Left ventricle myocardium inferior (tissue), 1 donor: ENCODE results near the gene NALCN. TPM values are rescaled to one million over a fixed set of nuclear protein-coding genes. Genes with fewer than 3 reads are reported as not detected.
A peak's percentile ranks its signal among the peaks of the same experiment; 100 is the strongest.

Experiments
- DNase-seq: peaks from one replicate; pipeline ENCODE4 v3.0.0-alpha.2; 2020
- H3K27ac ChIP-seq: fragments of 200-600 bp; replicated peaks from 2 replicates; pipeline ENCODE4 v1.8.0; 2021
- H3K27me3 ChIP-seq: fragments of 200-600 bp; 2 replicates; pipeline ENCODE4 v1.8.0; 2021; ENCODE audit warnings: low read depth
- H3K36me3 ChIP-seq: fragments of 200-600 bp; 2 replicates; pipeline ENCODE4 v1.8.0; 2021
- H3K4me1 ChIP-seq: fragments of 200-600 bp; 2 replicates; pipeline ENCODE4 v1.8.0; 2021
- H3K4me3 ChIP-seq: fragments of 200-600 bp; 2 replicates; pipeline ENCODE4 v1.8.0; 2021; ENCODE audit warnings: mild to moderate bottlenecking, moderate library complexity
- H3K9me3 ChIP-seq: fragments of 200-600 bp; replicated peaks from 2 replicates; pipeline ENCODE4 v1.8.0; 2021
- CTCF ChIP-seq: fragments of 200-600 bp; IDR thresholded peaks from 2 replicates; pipeline ENCODE4 v1.8.0; 2021; ENCODE audit warnings: antibody characterized with exemption, mild to moderate bottlenecking, borderline replicate concordance
- intact Hi-C: fragments of 100-400 bp; cut with micrococcal nuclease; formaldehyde crosslinking; loops from one replicate; pipeline ENCODE4 v1.11.0; 2022
- total RNA-seq: library from RNA; stranded (reverse); fragmentation: NEBNext Ultra II Directional; extraction: Animal tissue kit (Norgen Biotek cat#: 25700); gene quantifications from one replicate; pipeline ENCODE4 v1.2.1, GENCODE V29; 2021
- donor health status: DM: no; HTN: yes; CAD: no; lungs with severe emphysema.

NALCN gene
- total RNA-seq, 1 donor from 2014 or later = 8.3 TPM

DNA sequence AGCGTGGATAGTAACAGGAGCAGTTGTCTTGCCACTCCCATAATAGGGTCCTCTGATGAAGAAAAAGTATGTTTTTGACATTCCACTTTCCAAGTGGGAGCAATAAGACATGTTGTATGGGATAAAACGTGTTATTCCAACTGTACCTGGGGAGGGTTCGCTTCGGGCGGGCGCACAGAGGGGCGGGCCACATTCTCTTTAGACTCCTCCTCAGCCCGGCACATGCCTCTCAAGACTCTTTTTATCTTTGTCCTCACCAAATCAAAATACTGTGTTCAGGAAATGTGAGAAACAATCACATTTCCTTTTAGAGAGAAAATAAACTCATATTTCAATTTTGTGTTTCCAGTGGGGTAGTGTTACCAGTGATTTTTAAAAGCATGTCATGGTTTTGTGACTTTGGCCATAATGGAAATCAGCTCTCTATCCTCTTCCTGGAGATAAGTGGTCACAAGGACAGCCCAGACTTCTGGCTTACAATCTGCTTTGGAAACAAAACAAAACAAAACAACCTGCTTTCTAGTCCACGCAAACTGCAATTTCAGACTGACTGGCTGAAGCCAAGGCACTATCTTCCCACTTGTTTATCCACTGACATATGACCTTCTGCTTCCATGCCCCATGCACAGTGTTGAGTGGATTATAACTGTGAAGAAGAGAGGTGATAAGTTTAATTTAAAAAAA lies 276.1 kb downstream of the NALCN start:
- H3K9me3 ChIP-seq = no peaks in the 10 kb centered on the region
- intact Hi-C loops = no loop called here
- H3K27me3 ChIP-seq = peaks cover under 1% of the 10 kb centered on the region
- H3K4me3 ChIP-seq = no peak overlapping the region
- no peak for TF ChIP-seq CTCF
- DNase-seq = no peak
- no peaks in the 10 kb centered on the region for H3K4me1 ChIP-seq
- H3K27ac ChIP-seq = no peak overlapping the region
- no peaks in the 10 kb centered on the region for H3K36me3 ChIP-seq

- Histone ChIP-seq H3K9me3 (no peaks in the 10 kb centered on the region), H3K4me3 (no peak overlapping the region), H3K4me1 (no peaks in the 10 kb centered on the region), H3K36me3 (no peaks in the 10 kb centered on the region), H3K27me3 (peaks cover 2% of the 10 kb centered on the region), H3K27ac (no peak overlapping the region)
- intact Hi-C loops = no loop called here
- DNase-seq = no peak
- no peak for TF ChIP-seq CTCF
These were observed 277.2 kb downstream of the NALCN start for GRCh38 chr13:101139081-101139480.

DNA sequence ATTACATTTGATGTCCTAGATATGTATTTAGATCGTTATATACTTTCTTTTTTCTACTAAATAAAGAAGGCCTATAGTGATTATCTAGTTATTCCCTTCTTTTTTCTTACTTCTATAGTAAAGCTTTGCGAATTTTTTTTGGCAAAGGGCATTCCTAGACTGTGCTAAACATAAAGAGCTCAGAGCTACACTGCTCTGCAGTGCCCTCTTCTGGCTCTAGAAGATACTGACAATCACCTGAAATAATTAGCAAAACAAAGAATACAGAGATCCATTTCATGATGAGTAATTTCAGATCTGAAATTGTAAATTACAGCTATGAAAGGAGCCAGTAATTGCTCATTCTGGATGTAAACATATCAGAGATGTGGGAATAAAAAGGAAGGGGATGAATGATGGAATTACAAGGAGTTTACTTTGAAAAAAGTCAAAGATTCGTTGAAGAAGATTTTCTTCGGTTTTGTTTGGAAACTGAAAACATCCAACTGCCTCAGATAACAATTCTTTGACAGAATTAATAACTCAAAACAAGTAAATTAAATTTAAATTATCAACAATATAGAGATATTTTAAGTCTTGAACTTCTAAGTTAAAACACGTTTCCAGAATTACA lies 288.5 kb downstream of the NALCN start:
- no peak overlapping the region for H3K27ac ChIP-seq
- H3K9me3 ChIP-seq = no peaks in the 10 kb centered on the region
- H3K27me3 ChIP-seq = no peaks in the 10 kb centered on the region
- TF ChIP-seq CTCF = peak; percentile 78
- intact Hi-C loops = no loop called here
- DNase-seq = no peak
- no peaks in the 10 kb centered on the region for H3K4me1 ChIP-seq
- H3K36me3 ChIP-seq = peaks cover 4% of the 10 kb centered on the region
- no peak overlapping the region for H3K4me3 ChIP-seq

GRCh38 chr13:101123028-101123427 lies 293.3 kb downstream of the NALCN start:
- Histone ChIP-seq H3K27ac (no peak overlapping the region), H3K9me3 (no peaks in the 10 kb centered on the region), H3K36me3 (peaks cover 4% of the 10 kb centered on the region), H3K4me3 (no peak overlapping the region), H3K4me1 (no peaks in the 10 kb centered on the region), H3K27me3 (no peaks in the 10 kb centered on the region)
- intact Hi-C loops = no loop called here
- no peak for DNase-seq
- no peak for TF ChIP-seq CTCF

DNA sequence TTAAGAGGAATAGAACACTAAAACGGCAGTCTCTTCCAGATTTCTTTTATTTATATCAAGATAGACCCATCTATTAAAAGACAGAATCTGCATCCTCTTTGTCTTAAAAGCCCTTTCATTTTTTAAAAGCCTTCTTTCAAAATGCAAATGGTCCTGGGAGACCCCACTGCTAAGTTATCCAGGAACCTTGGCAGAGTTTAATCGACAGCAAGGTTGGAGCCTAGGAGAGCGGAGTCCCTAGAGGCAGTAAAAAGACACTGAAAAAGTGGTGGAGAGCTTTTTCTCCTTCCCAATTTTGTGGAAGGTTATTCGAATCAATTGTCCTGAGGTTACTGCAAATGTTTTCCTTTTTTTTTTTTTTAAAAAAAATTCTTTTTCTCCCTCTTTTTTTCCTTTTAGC lies 294.7 kb downstream of the NALCN start:
- no peak for TF ChIP-seq CTCF
- H3K4me3 ChIP-seq = no peak overlapping the region
- no peaks in the 10 kb centered on the region for H3K27me3 ChIP-seq
- H3K27ac ChIP-seq = no peak overlapping the region
- DNase-seq = no peak
- no peaks in the 10 kb centered on the region for H3K9me3 ChIP-seq
- H3K36me3 ChIP-seq = peaks cover 4% of the 10 kb centered on the region
- intact Hi-C loops = no loop called here
- H3K4me1 ChIP-seq = no peaks in the 10 kb centered on the region
